ENCODE data around the gene CTDSP2.
"Not testable (repeated sequence)": the region's sequence is repeated elsewhere in the genome, so short reads cannot be mapped to it uniquely, and the experiment has no call there.

The CTDSP2 gene

GRCh38 chr12:57863676-57864075, 17.1 kb upstream of the CTDSP2 start:
- no peak overlapping the region for H3K4me3 ChIP-seq (ENCODE audit: control insufficient read depth, low read depth, low read length)
- no peak for DNase-seq (ENCODE audit: low read depth)
- no peak for TF ChIP-seq CTCF (IDR thresholded peaks at IDR 0.05; ENCODE audit: control insufficient read depth, insufficient read depth, low read depth, low read length, missing control alignments)

- DNase-seq (ENCODE audit: low read depth): no peak
- H3K4me3 ChIP-seq (ENCODE audit: control insufficient read depth, low read depth, low read length): no peak overlapping the region
- TF ChIP-seq CTCF (IDR thresholded peaks at IDR 0.05; ENCODE audit: control insufficient read depth, insufficient read depth, low read depth, low read length, missing control alignments): no peak
These were observed 15.4 kb upstream of the CTDSP2 start for GRCh38 chr12:57861967-57862366.

DNA sequence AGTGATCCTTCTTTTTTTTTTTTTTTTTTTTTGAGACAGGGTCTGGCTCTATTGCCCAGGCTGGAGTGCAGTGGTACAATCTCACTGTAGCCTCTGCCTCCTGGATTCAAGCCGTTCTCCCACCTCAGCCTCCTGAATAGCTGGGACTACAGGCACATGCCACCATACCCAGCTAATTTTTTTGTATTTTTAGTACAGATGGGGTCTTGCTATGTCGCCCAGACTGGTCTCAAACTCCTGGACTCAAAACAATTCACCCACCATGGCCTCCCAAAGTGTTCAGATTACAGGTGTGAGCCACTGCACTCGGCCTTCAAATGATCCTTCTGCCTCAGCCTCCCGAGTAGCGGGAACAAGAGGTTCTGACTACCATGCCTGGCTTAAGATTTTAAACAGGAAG, 14.4 kb upstream of the CTDSP2 start:
- not testable (repeated sequence) for H3K4me3 ChIP-seq (ENCODE audit: control insufficient read depth, low read depth, low read length); DNase-seq (ENCODE audit: low read depth)

- no peak for DNase-seq (ENCODE audit: low read depth)
- TF ChIP-seq CTCF (IDR thresholded peaks at IDR 0.05; ENCODE audit: control insufficient read depth, insufficient read depth, low read depth, low read length, missing control alignments): no peak
- H3K4me3 ChIP-seq (ENCODE audit: control insufficient read depth, low read depth, low read length): no peak overlapping the region
These were observed 12.6 kb upstream of the CTDSP2 start for GRCh38 chr12:57859121-57859520.

- H3K4me3 ChIP-seq (ENCODE audit: control insufficient read depth, low read depth, low read length); DNase-seq (ENCODE audit: low read depth): not testable (repeated sequence)
These were observed 11.6 kb upstream of the CTDSP2 start for GRCh38 chr12:57858123-57858522.

DNA sequence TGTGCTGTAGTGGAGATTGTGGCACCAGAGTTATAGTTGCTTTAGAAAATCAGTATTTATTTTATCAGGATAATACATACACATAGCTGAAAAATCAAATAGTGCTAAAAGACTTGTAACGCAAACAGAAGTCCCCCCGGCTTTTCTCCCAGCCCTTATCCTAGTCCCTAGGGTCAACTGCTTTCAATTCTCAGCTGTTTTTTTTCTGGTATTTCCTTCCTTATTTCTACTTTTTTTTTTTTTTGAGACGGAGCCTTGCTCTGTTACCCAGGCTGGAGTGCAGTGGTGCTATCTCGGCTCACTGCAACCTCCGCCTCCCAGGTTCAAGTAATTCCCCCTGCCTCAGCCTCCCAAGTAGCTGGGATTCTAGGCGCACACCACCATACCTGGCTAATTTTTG, 8.4 kb upstream of the CTDSP2 start:
- no peak for TF ChIP-seq CTCF (IDR thresholded peaks at IDR 0.05; ENCODE audit: control insufficient read depth, insufficient read depth, low read depth, low read length, missing control alignments)
- H3K4me3 ChIP-seq (ENCODE audit: control insufficient read depth, low read depth, low read length): no peak overlapping the region
- DNase-seq (ENCODE audit: low read depth): no peak

DNA sequence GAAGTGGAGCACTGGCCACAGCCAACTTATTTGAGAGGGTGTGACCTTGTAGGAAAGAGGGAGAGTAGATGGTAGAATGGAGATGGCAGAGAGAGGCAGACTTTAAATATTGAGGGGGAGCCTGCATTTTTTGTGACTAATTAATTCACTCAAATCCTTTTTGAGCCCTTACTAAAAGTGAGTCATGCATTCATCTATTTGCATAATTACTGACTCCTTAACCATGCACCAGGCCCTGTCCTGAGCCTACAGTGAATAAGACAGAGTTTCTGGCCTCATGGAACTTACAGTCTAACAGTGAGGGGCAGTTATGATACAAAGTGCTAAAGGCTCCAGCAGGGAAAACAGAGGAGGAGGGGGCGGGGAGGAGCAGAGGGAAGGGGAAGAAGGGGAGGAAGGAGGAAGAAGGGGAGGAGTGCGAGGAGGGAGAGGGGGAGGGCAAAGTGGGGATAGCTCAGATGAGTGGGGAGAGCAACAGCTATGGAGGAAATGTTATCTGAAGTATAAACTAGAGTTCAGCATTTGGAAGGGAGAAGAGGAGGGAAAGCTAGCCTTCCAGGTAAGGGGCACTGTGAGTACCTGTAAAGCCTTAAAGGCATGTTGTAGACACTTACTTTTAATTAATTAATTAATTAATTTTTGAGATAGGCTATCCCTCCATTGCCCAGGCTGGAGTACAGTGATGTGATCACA, 7.5 kb upstream of the CTDSP2 start:
- no peak for TF ChIP-seq CTCF (IDR thresholded peaks at IDR 0.05; ENCODE audit: control insufficient read depth, insufficient read depth, low read depth, low read length, missing control alignments)
- DNase-seq (ENCODE audit: low read depth): no peak
- H3K4me3 ChIP-seq (ENCODE audit: control insufficient read depth, low read depth, low read length): no peak overlapping the region

Measured in AG09309 (cell line).